ENCODE measurements around the gene BHLHE23. TPM values are rescaled to one million over a fixed set of nuclear protein-coding genes. Genes with fewer than 3 reads are reported as not detected.

BHLHE23 gene
- total and polyA plus RNA-seq, 3 donors from 2014 or later, result 5.3 to 6.6 TPM; not detected in 1

GRCh38 chr20:62994869-62995281 is 11.9 kb downstream of the BHLHE23 start:
- WGBS, 2 donors, result 79 to 88% methylated on average over 12 to 18 of the region's 19 CpGs
- intact Hi-C loops (cut with DNase I; ENCODE audit: low total_unique reads), result no loop called here
- no peak for DNase-seq

DNA sequence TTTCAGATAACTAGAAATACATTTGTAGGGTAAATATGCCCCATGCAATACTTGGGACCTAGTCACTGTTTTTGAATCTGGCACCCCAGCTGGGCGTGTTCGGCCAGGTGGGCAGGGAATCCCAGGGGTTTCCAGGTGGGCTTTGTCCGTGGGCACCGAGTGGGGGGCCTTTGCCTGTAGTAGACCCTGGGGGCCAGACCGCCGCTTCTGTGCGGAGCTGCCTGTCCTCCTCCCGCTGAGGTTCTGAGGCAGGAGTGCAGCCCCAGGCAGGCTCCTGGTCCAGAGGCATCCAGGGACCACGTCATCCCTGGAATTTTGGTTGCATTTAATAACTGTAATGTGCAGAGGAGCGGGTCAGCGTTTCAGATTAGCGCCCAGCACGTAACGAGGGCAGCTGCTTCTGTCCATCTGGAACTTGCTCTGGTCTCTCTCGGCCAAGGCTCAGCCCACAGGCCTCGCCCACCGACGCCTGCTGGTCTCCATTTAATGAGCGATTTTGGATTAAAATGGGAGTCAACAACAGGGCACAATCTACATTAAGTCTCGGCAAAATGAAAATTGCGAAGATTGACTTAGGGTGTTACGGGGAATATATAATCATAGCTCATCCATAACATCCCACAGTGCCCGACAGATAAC is 12.8 kb downstream of the BHLHE23 start:
- H3K27ac ChIP-seq, result no peak overlapping the region
- H3K36me3 ChIP-seq (ENCODE audit: low read depth, missing control alignments), result no peaks in the 10 kb centered on the region
- no peaks in the 10 kb centered on the region for H3K27me3 ChIP-seq
- no peaks in the 10 kb centered on the region for H3K9me3 ChIP-seq
- intact Hi-C loops (cut with DNase I; ENCODE audit: low total_unique reads), result no loop called here
- H3K4me1 ChIP-seq, result no peaks in the 10 kb centered on the region
- TF ChIP-seq, protein P1, sequence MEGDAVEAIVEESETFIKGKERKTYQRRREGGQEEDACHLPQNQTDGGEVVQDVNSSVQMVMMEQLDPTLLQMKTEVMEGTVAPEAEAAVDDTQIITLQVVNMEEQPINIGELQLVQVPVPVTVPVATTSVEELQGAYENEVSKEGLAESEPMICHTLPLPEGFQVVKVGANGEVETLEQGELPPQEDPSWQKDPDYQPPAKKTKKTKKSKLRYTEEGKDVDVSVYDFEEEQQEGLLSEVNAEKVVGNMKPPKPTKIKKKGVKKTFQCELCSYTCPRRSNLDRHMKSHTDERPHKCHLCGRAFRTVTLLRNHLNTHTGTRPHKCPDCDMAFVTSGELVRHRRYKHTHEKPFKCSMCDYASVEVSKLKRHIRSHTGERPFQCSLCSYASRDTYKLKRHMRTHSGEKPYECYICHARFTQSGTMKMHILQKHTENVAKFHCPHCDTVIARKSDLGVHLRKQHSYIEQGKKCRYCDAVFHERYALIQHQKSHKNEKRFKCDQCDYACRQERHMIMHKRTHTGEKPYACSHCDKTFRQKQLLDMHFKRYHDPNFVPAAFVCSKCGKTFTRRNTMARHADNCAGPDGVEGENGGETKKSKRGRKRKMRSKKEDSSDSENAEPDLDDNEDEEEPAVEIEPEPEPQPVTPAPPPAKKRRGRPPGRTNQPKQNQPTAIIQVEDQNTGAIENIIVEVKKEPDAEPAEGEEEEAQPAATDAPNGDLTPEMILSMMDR (IDR thresholded peaks at IDR 0.05), result no peak
- TF ChIP-seq POLR2A (IDR thresholded peaks at IDR 0.05), result no peak
- DNase-seq, result no peak
- WGBS, 2 donors, result 82 to 87% methylated on average over 23 of the region's 23 CpGs
- no peak overlapping the region for H3K4me3 ChIP-seq

More at GRCh38 chr20:62994869-62995281, 11.9 kb downstream of the BHLHE23 start:
- H3K36me3 ChIP-seq (ENCODE audit: low read depth, missing control alignments), result no peaks in the 10 kb centered on the region
- no peak overlapping the region for H3K4me3 ChIP-seq
- H3K4me1 ChIP-seq, result no peaks in the 10 kb centered on the region
- H3K27me3 ChIP-seq, result no peaks in the 10 kb centered on the region
- TF ChIP-seq, protein P1 (IDR thresholded peaks at IDR 0.05), result no peak
- TF ChIP-seq POLR2A (IDR thresholded peaks at IDR 0.05), result no peak
- H3K27ac ChIP-seq, result no peak overlapping the region
- no peaks in the 10 kb centered on the region for H3K9me3 ChIP-seq

DNA sequence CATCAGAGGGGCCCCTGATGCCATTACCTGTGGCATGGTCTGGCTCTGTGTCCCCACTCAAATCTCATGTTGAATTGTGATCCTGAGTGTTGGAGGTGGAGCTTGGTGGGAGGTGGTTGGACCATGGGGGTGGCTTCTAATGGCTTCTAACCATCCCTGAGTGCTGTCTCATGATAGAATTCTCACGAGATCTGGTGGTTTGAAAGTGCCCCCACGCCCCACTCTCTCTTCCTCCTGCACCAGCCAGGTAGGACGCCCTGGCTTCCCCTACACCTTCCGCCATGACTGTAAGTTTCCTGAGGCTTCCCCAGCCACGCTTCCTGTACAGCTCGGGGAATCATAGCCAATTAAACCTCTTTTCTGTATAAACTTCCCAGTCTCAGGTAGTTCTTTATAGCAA is 14.9 kb downstream of the BHLHE23 start:
- Histone ChIP-seq H3K27me3 (no peaks in the 10 kb centered on the region), H3K9me3 (no peaks in the 10 kb centered on the region), H3K27ac (no peak overlapping the region), H3K36me3 (ENCODE audit: low read depth, missing control alignments) (no peaks in the 10 kb centered on the region), H3K4me3 (no peak overlapping the region), H3K4me1 (no peaks in the 10 kb centered on the region)
- no peak for DNase-seq
- no peak for TF ChIP-seq POLR2A (IDR thresholded peaks at IDR 0.05)
- TF ChIP-seq, protein P1 (IDR thresholded peaks at IDR 0.05), result no peak
- WGBS, 2 donors, result 77 to 87% methylated on average over 6 of the region's 6 CpGs
- intact Hi-C loops (cut with DNase I; ENCODE audit: low total_unique reads), result no loop called here

GRCh38 chr20:62991196-62991807 is 15.5 kb downstream of the BHLHE23 start:
- Histone ChIP-seq H3K36me3 (ENCODE audit: low read depth, missing control alignments) (no peaks in the 10 kb centered on the region), H3K4me3 (no peak overlapping the region), H3K4me1 (no peaks in the 10 kb centered on the region), H3K27ac (no peak overlapping the region), H3K9me3 (no peaks in the 10 kb centered on the region), H3K27me3 (no peaks in the 10 kb centered on the region)
- WGBS, 2 donors, result 74 to 84% methylated on average over 12 to 13 of the region's 13 CpGs
- intact Hi-C loops (cut with DNase I; ENCODE audit: low total_unique reads), result no loop called here
- TF ChIP-seq POLR2A (IDR thresholded peaks at IDR 0.05), result no peak
- TF ChIP-seq, protein P1 (IDR thresholded peaks at IDR 0.05), result no peak
- no peak for DNase-seq
